ENCODE results near the gene LAMA2. TPM values are rescaled to one million over a fixed set of nuclear protein-coding genes. Genes with fewer than 3 reads are reported as not detected.

Gene LAMA2
- total and polyA plus RNA-seq, 4 donors, result 5.2 to 105 (median 45.9) TPM

DNA sequence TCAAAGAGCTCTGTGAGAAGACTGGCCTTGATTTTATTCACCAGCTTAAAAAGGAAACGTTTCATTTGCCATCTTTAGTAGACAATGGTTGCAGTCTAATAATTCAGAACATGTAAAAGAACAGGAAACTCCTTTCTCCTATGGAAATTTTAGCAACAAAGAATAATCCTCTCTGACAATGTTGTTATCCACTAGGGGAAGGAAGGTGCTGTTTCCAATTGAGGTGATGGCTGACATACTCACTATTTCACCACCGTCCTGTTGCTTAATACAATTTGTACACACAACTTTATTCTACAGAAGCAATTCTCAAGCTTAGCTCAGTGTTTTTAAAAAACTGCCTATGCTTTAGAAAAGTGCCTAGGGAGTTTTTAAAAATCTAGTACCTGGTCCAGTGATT is 634.4 kb downstream of the LAMA2 start:
- Histone ChIP-seq H3K9me3 (ENCODE audit: control insufficient read depth in 4 of 4, insufficient read depth in 3 of 4, low read length in 3 of 4) (no peaks in the 10 kb centered on the region), H3K27ac (ENCODE audit: low read depth in 1 of 2, low read length in 1 of 2) (no peak overlapping the region), H3K4me3 (no peak overlapping the region), H3K36me3 (ENCODE audit: control insufficient read depth in 4 of 4, insufficient read depth in 4 of 4, low read length in 4 of 4) (peaks cover 0 to 13% (median 5%) of the 10 kb centered on the region in 4 donors), H3K9ac (ENCODE audit: insufficient read depth in 1 of 2, low read length in 2 of 2) (no peak overlapping the region), H3K27me3 (ENCODE audit: control insufficient read depth in 3 of 3, insufficient read depth in 3 of 3, low read length in 2 of 3) (no peaks in the 10 kb centered on the region), H3K4me1 (ENCODE audit: control insufficient read depth in 5 of 5, insufficient read depth in 5 of 5, low read length in 5 of 5) (peaks cover 0 to 2% (median 0%) of the 10 kb centered on the region in 5 donors)
- ATAC-seq (ENCODE audit: insufficient read depth, low FRiP score) (no peak), DNase-seq (no peak)
- WGBS, 2 donors, result 32 to 40% methylated on average over 2 of the region's 2 CpGs
- TF ChIP-seq CTCF (IDR thresholded peaks at IDR 0.05; ENCODE audit: control extremely low read depth, extremely low read depth), result no peak

DNA sequence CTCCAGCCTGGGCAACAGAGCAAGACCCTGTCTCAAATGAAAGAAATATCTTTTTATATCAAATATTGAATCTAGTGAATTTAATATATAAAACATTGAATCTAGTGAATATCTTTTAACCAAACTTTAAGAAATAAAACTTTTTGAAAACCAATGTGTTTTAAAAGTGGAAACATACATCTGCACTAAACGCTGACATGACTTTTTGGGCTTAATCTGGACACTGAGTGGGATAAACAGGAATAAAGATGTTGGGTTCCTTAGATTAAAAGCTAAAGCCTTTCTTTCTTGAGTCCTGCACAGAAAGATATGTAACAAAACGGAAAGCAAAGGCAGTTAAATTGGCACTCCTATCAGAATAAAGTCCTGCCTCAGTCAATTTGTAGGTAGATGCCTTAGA is 636.8 kb downstream of the LAMA2 start:
- Histone ChIP-seq H3K9me3 (ENCODE audit: control insufficient read depth in 4 of 4, insufficient read depth in 3 of 4, low read length in 3 of 4) (no peaks in the 10 kb centered on the region), H3K9ac (ENCODE audit: insufficient read depth in 1 of 2, low read length in 2 of 2) (no peak overlapping the region), H3K36me3 (ENCODE audit: control insufficient read depth in 4 of 4, insufficient read depth in 4 of 4, low read length in 4 of 4) (peaks cover 0 to 8% (median 4%) of the 10 kb centered on the region in 4 donors), H3K27me3 (ENCODE audit: control insufficient read depth in 3 of 3, insufficient read depth in 3 of 3, low read length in 2 of 3) (no peaks in the 10 kb centered on the region), H3K27ac (ENCODE audit: low read depth in 1 of 2, low read length in 1 of 2) (no peak overlapping the region), H3K4me1 (ENCODE audit: control insufficient read depth in 5 of 5, insufficient read depth in 5 of 5, low read length in 5 of 5) (peaks cover 0 to 2% (median 0%) of the 10 kb centered on the region in 5 donors), H3K4me3 (no peak overlapping the region)
- ATAC-seq (ENCODE audit: insufficient read depth, low FRiP score), result no peak
- WGBS, 2 donors, result 94 to 97% methylated on average over 2 of the region's 2 CpGs
- TF ChIP-seq CTCF (IDR thresholded peaks at IDR 0.05; ENCODE audit: control extremely low read depth, extremely low read depth), result no peak
- DNase-seq, result no peak

GRCh38 chr6:129521946-129522345 is 639.0 kb downstream of the LAMA2 start:
- ATAC-seq (ENCODE audit: insufficient read depth, low FRiP score) (no peak), DNase-seq (no peak)
- H3K4me1 ChIP-seq (ENCODE audit: control insufficient read depth in 5 of 5, insufficient read depth in 5 of 5, low read length in 5 of 5), result peaks cover 0 to 2% (median 0%) of the 10 kb centered on the region in 5 donors
- no peak for TF ChIP-seq CTCF (IDR thresholded peaks at IDR 0.05; ENCODE audit: control extremely low read depth, extremely low read depth)
- no peaks in the 10 kb centered on the region for H3K27me3 ChIP-seq (ENCODE audit: control insufficient read depth in 3 of 3, insufficient read depth in 3 of 3, low read length in 2 of 3)
- H3K4me3 ChIP-seq, result no peak overlapping the region
- WGBS, 2 donors, result 46 to 48% methylated on average over 2 of the region's 2 CpGs
- H3K9ac ChIP-seq (ENCODE audit: insufficient read depth in 1 of 2, low read length in 2 of 2), result no peak overlapping the region
- H3K36me3 ChIP-seq (ENCODE audit: control insufficient read depth in 4 of 4, insufficient read depth in 4 of 4, low read length in 4 of 4), result peaks cover 0 to 6% (median under 1%) of the 10 kb centered on the region in 4 donors
- H3K9me3 ChIP-seq (ENCODE audit: control insufficient read depth in 4 of 4, insufficient read depth in 3 of 4, low read length in 3 of 4), result no peaks in the 10 kb centered on the region
- no peak overlapping the region for H3K27ac ChIP-seq (ENCODE audit: low read depth in 1 of 2, low read length in 1 of 2)

GRCh38 chr6:129523816-129524215 is 640.9 kb downstream of the LAMA2 start:
- no peaks in the 10 kb centered on the region for H3K9me3 ChIP-seq (ENCODE audit: control insufficient read depth in 4 of 4, insufficient read depth in 3 of 4, low read length in 3 of 4)
- H3K4me3 ChIP-seq, result no peak overlapping the region
- H3K9ac ChIP-seq (ENCODE audit: insufficient read depth in 1 of 2, low read length in 2 of 2), result no peak overlapping the region
- ATAC-seq (ENCODE audit: insufficient read depth, low FRiP score) (no peak), DNase-seq (no peak)
- no peak overlapping the region for H3K27ac ChIP-seq (ENCODE audit: low read depth in 1 of 2, low read length in 1 of 2)
- peaks cover 0 to 2% (median 0%) of the 10 kb centered on the region in 5 donors for H3K4me1 ChIP-seq (ENCODE audit: control insufficient read depth in 5 of 5, insufficient read depth in 5 of 5, low read length in 5 of 5)
- 93 to 94% methylated on average over 4 of the region's 4 CpGs for WGBS, 2 donors
- H3K36me3 ChIP-seq (ENCODE audit: control insufficient read depth in 4 of 4, insufficient read depth in 4 of 4, low read length in 4 of 4), result peaks cover 0 to 2% (median 0%) of the 10 kb centered on the region in 4 donors
- no peaks in the 10 kb centered on the region for H3K27me3 ChIP-seq (ENCODE audit: control insufficient read depth in 3 of 3, insufficient read depth in 3 of 3, low read length in 2 of 3)
- TF ChIP-seq CTCF (IDR thresholded peaks at IDR 0.05; ENCODE audit: control extremely low read depth, extremely low read depth), result no peak
